Panc1 (cell line): ENCODE results near the gene PPP1R9A. TPM values are rescaled to one million over a fixed set of nuclear protein-coding genes. Genes with fewer than 3 reads are reported as not detected.

ENCODE experiments used
- ATAC-seq: fragments of 200-7000 bp; cut with Tn5 transposase; 2 replicates; pipeline ENCODE4 v1.9.1; 2020; ENCODE audit warnings: mild to moderate bottlenecking, moderate library complexity
- BruUV-seq: library from RNA; stranded (reverse); fragments of 400-500 nt; replicated peaks from 2 replicates; lab custom pipeline; 2021; lab: Mats Ljungman, UMichigan
- CTCF ChIA-PET: fragments of 300-600 bp; sonication (Branson Sonifier 250); formaldehyde crosslinking; loops from one replicate; lab custom pipeline; 2022; ENCODE audit warnings: antibody characterized with exemption; lab: Charles Lee
- POLR2A ChIA-PET: fragments of 300-600 bp; sonication (Branson Sonifier 250); formaldehyde crosslinking; loops from one replicate; lab custom pipeline; 2022; ENCODE audit warnings: antibody characterized with exemption; lab: Charles Lee
- DNase-seq: peaks from one replicate; pipeline ENCODE4 v3.0.0-alpha.2; 2010; ENCODE audit warnings: low read depth, low spot score
- H3K27ac ChIP-seq: 2 replicates; pipeline ENCODE4 v1.5.1; 2011; ENCODE audit warnings: mild to moderate bottlenecking, low read length, inconsistent platforms
- H3K27me3 ChIP-seq: fragments of 200-500 bp; sonication (Bioruptor generic); 2 replicates; pipeline ENCODE4 v1.6.0; 2014; ENCODE audit warnings: low read length, inconsistent platforms; ENCODE audit not compliant: control insufficient read depth, insufficient read depth
- H3K36me3 ChIP-seq: fragments of 200-500 bp; sonication (Bioruptor generic); 2 replicates; pipeline ENCODE4 v1.5.1; 2014; ENCODE audit warnings: inconsistent platforms, mild to moderate bottlenecking, low read length, moderate library complexity; ENCODE audit not compliant: control insufficient read depth, insufficient read depth
- H3K4me1 ChIP-seq: 2 replicates; pipeline ENCODE4 v1.5.1; 2011; ENCODE audit warnings: inconsistent platforms, mild to moderate bottlenecking, low read length, moderate library complexity; ENCODE audit not compliant: control insufficient read depth, insufficient read depth
- H3K4me3 ChIP-seq, 2 experiments: 2 replicates each; pipeline ENCODE4 v1.5.1; 2011 to 2012; ENCODE audit warnings: low read depth in 2 of 2, low read length in 2 of 2, mild to moderate bottlenecking in 2 of 2, inconsistent platforms in 1 of 2, moderate library complexity in 1 of 2
- H3K9me3 ChIP-seq: fragments of 200-500 bp; sonication (Bioruptor generic); 2 replicates; pipeline ENCODE4 v1.5.1; 2014; ENCODE audit warnings: low read depth, mild to moderate bottlenecking, inconsistent platforms, low read length, moderate library complexity; ENCODE audit not compliant: control insufficient read depth, insufficient read depth
- POLR2AphosphoS5 ChIP-seq: IDR thresholded peaks from 2 replicates; pipeline ENCODE4 v1.6.1; 2012; ENCODE audit warnings: mild to moderate bottlenecking, low read depth, low read length, moderate library complexity
- SIN3A ChIP-seq: IDR thresholded peaks from 2 replicates; pipeline ENCODE4 v1.6.1; 2012; ENCODE audit warnings: low read depth, mild to moderate bottlenecking, low read length, moderate library complexity, borderline replicate concordance; ENCODE audit not compliant: insufficient read depth
- TCF7L2 ChIP-seq: IDR thresholded peaks from 2 replicates; pipeline ENCODE4 v1.6.1; 2011; ENCODE audit warnings: mild to moderate bottlenecking, low read depth, low read length, inconsistent platforms
- in situ Hi-C: cut with HindIII; loops from 2 replicates; pipeline ENCODE4 v1.10.0; 2016; ENCODE audit warnings: low sequenced_read_pairs, low pct_unique_long_range_greater_than_20kb
- intact Hi-C: fragments of 100-400 bp; cut with micrococcal nuclease; formaldehyde crosslinking; loops from one replicate; pipeline ENCODE4 v1.10.0; 2022; ENCODE audit not compliant: unreplicated experiment
- total RNA-seq: library from RNA; stranded (reverse); gene quantifications from one replicate; pipeline ENCODE4 v1.2.1, GENCODE V29; 2021; ENCODE audit not compliant: unreplicated experiment
- TF ChIP-seq, protein P1 (sequence below): fragments of 450-650 bp; IDR thresholded peaks from 2 replicates; pipeline ENCODE4 v1.5.1; 2017; ENCODE audit warnings: mild to moderate bottlenecking
- TF ChIP-seq, protein P2 (sequence below), 2 experiments: IDR thresholded peaks; 2 replicates each; pipeline ENCODE4 v1.6.1; 2011 to 2012; ENCODE audit warnings: low read depth in 2 of 2, control low read depth in 1 of 2, low read length in 1 of 2, mild to moderate bottlenecking in 1 of 2, moderate library complexity in 1 of 2; ENCODE audit not compliant: insufficient read depth in 1 of 2

Gene PPP1R9A
- total RNA-seq, 1 experiment from 2014 or later, result 5.0 TPM

DNA sequence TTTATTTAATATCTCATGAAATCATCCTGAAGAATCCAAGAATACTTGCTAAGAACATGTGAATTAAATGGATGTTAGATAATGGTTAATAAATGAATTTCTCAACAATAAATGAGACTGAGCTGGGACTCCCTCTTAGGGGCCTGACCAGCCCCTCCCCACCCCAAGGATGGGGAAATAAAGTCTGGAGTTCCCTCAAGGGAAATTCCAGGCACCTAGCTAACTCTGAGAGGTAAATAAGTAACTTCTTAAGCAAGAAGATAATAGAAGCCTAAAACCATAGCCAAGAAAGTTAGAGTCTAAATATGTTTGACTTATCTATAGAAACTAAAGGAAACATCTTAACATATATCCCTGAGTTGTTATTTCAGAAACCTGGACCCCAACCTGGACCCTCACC, 32.2 kb upstream of the PPP1R9A start:
- POLR2A ChIA-PET, result no interaction called here

DNA sequence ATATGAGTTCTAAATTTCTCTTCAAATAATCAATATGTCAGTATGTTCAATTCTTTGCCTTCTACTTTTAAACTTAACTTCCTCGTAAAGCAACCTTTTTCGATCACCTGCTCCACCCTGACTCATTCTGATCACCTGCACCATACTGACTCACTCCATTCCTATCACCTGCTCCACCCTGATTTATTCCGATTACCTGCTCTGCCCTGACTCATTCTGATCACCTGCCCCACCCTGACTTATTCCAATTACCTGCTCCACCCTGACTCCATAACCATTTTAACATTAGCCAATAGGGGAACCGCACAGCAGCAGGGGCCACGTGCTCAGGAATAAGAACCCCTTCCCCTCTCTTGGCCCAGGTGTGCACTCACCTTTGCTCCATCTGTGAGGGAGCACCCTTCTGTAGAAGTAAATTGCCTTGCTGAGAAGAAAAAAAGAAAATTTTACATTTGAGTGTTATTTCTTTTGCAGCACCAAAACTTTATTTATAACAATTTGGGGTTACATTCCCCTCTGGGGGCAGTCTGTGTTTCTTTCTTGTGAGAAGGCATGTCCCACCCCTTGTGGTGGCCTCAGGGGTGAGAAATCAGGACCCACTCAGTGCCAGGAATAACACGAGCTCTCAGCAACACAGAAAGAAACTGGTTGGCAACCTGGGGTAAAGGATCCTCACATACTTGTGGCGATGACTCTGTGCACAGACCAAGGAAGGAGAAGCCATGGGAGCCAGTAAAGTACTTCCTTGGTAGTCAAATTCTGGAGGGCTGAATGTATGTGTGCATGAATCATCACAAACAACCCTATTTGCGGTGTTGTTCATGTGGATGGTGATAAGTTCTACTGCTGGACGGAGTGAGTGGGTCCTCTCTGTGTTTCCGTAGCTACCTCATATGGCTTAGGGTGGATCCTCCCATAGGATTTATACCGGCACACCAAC, 29.4 kb upstream of the PPP1R9A start:
- intact Hi-C loops, result no loop called here
- no peak overlapping the region for H3K4me3 ChIP-seq
- TF ChIP-seq POLR2AphosphoS5, result no peak
- TF ChIP-seq TCF7L2, result no peak
- TF ChIP-seq, protein P1, sequence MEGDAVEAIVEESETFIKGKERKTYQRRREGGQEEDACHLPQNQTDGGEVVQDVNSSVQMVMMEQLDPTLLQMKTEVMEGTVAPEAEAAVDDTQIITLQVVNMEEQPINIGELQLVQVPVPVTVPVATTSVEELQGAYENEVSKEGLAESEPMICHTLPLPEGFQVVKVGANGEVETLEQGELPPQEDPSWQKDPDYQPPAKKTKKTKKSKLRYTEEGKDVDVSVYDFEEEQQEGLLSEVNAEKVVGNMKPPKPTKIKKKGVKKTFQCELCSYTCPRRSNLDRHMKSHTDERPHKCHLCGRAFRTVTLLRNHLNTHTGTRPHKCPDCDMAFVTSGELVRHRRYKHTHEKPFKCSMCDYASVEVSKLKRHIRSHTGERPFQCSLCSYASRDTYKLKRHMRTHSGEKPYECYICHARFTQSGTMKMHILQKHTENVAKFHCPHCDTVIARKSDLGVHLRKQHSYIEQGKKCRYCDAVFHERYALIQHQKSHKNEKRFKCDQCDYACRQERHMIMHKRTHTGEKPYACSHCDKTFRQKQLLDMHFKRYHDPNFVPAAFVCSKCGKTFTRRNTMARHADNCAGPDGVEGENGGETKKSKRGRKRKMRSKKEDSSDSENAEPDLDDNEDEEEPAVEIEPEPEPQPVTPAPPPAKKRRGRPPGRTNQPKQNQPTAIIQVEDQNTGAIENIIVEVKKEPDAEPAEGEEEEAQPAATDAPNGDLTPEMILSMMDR, result no peak
- no peak for TF ChIP-seq SIN3A
- TF ChIP-seq, protein P2, sequence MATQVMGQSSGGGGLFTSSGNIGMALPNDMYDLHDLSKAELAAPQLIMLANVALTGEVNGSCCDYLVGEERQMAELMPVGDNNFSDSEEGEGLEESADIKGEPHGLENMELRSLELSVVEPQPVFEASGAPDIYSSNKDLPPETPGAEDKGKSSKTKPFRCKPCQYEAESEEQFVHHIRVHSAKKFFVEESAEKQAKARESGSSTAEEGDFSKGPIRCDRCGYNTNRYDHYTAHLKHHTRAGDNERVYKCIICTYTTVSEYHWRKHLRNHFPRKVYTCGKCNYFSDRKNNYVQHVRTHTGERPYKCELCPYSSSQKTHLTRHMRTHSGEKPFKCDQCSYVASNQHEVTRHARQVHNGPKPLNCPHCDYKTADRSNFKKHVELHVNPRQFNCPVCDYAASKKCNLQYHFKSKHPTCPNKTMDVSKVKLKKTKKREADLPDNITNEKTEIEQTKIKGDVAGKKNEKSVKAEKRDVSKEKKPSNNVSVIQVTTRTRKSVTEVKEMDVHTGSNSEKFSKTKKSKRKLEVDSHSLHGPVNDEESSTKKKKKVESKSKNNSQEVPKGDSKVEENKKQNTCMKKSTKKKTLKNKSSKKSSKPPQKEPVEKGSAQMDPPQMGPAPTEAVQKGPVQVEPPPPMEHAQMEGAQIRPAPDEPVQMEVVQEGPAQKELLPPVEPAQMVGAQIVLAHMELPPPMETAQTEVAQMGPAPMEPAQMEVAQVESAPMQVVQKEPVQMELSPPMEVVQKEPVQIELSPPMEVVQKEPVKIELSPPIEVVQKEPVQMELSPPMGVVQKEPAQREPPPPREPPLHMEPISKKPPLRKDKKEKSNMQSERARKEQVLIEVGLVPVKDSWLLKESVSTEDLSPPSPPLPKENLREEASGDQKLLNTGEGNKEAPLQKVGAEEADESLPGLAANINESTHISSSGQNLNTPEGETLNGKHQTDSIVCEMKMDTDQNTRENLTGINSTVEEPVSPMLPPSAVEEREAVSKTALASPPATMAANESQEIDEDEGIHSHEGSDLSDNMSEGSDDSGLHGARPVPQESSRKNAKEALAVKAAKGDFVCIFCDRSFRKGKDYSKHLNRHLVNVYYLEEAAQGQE (IDR thresholded peaks at IDR 0.05; ENCODE audit: insufficient read depth in 1 of 2, low read depth in 2 of 2, low read length in 1 of 2), result no peak
- no peaks in the 10 kb centered on the region for H3K27me3 ChIP-seq
- POLR2A ChIA-PET, result no interaction called here
- CTCF ChIA-PET, result no interaction called here
- ATAC-seq (no peak), DNase-seq (no peak)
- no peaks in the 10 kb centered on the region for H3K4me1 ChIP-seq
- no peaks in the 10 kb centered on the region for H3K9me3 ChIP-seq
- no TSS peak for BruUV-seq
- in situ Hi-C loops, result no loop called here
- H3K36me3 ChIP-seq, result no peaks in the 10 kb centered on the region
- no peak overlapping the region for H3K27ac ChIP-seq

More for the DNA sequence above, 32.2 kb upstream of the PPP1R9A start:
- in situ Hi-C loops (no loop called here), intact Hi-C loops (no loop called here)
- ATAC-seq (no peak), DNase-seq (no peak)
- TF ChIP-seq, protein P2 (IDR thresholded peaks at IDR 0.05; ENCODE audit: insufficient read depth in 1 of 2, low read depth in 2 of 2, low read length in 1 of 2), result no peak
- TF ChIP-seq, protein P1, result no peak
- TF ChIP-seq SIN3A (no peak), POLR2AphosphoS5 (no peak), TCF7L2 (no peak)
- Histone ChIP-seq H3K36me3 (no peaks in the 10 kb centered on the region), H3K27me3 (no peaks in the 10 kb centered on the region), H3K4me1 (no peaks in the 10 kb centered on the region), H3K9me3 (no peaks in the 10 kb centered on the region), H3K27ac (no peak overlapping the region), H3K4me3 (no peak overlapping the region)
- no TSS peak for BruUV-seq
- CTCF ChIA-PET, result no interaction called here
